PC-3 (cell line): ENCODE results near the gene TRDN. TPM values are rescaled to one million over a fixed set of nuclear protein-coding genes. Genes with fewer than 3 reads are reported as not detected.

ENCODE experiments used
- ATAC-seq: fragments of 200-7000 bp; cut with Tn5 transposase; 2 replicates; pipeline ENCODE4 v1.9.1; 2020; ENCODE audit warnings: mild to moderate bottlenecking, moderate library complexity
- BruUV-seq: library from RNA; stranded (reverse); fragments of 400-500 nt; replicated peaks from 2 replicates; lab custom pipeline; 2021; lab: Mats Ljungman, UMichigan
- CTCF ChIA-PET: fragments of 300-600 bp; sonication (Branson Sonifier 250); formaldehyde crosslinking; loops from one replicate; lab custom pipeline; 2022; ENCODE audit warnings: antibody characterized with exemption; lab: Charles Lee
- POLR2A ChIA-PET: fragments of 300-600 bp; sonication (Branson Sonifier 250); formaldehyde crosslinking; loops from one replicate; lab custom pipeline; 2022; ENCODE audit warnings: antibody characterized with exemption; ENCODE audit not compliant: unreplicated experiment; lab: Charles Lee
- DNase-seq: peaks from one replicate; pipeline ENCODE4 v3.0.0-alpha.2; 2015
- H2AFZ ChIP-seq: fragments of 300-600 bp; sonication (generic); 2 replicates; pipeline ENCODE4 v1.6.0; 2016; ENCODE audit warnings: antibody characterized with exemption, low read length
- H3F3A ChIP-seq: fragments of 300-600 bp; sonication (generic); one replicate; pipeline ENCODE4 v1.6.0; 2017; ENCODE audit warnings: antibody characterized with exemption, low read length, control low read depth, mild to moderate bottlenecking; ENCODE audit not compliant: unreplicated experiment
- H3K27ac ChIP-seq: fragments of 300-600 bp; sonication (generic); 2 replicates; pipeline ENCODE4 v1.5.1; 2016; ENCODE audit warnings: mild to moderate bottlenecking, low read length
- H3K27me3 ChIP-seq: fragments of 300-600 bp; sonication (generic); 2 replicates; pipeline ENCODE4 v1.6.1; 2016; ENCODE audit warnings: low read length, mixed read lengths
- H3K36me3 ChIP-seq: fragments of 300-600 bp; sonication (generic); 2 replicates; pipeline ENCODE4 v1.6.1; 2016; ENCODE audit warnings: low read depth, mixed run types, low read length, mixed read lengths
- H3K4me1 ChIP-seq: fragments of 300-600 bp; sonication (generic); 2 replicates; pipeline ENCODE4 v1.5.1; 2016; ENCODE audit warnings: low read length; ENCODE audit not compliant: insufficient read depth
- H3K4me2 ChIP-seq: fragments of 300-600 bp; sonication (generic); 2 replicates; pipeline ENCODE4 v1.6.0; 2016; ENCODE audit warnings: low read length
- H3K4me3 ChIP-seq: fragments of 300-600 bp; sonication (generic); 2 replicates; pipeline ENCODE4 v1.5.1; 2016; ENCODE audit warnings: mild to moderate bottlenecking, low read length, mixed read lengths
- H3K79me2 ChIP-seq: fragments of 300-600 bp; sonication (generic); 2 replicates; pipeline ENCODE4 v1.6.1; 2017; ENCODE audit warnings: low read length, mixed read lengths
- H3K9ac ChIP-seq: fragments of 300-600 bp; sonication (generic); 2 replicates; pipeline ENCODE4 v1.6.0; 2016; ENCODE audit warnings: mild to moderate bottlenecking, low read length
- H3K9me2 ChIP-seq: fragments of 300-600 bp; sonication (generic); replicated peaks from 2 replicates; pipeline ENCODE4 v1.6.1; 2016; ENCODE audit warnings: mixed run types, low read length, mixed read lengths
- H3K9me3 ChIP-seq: fragments of 300-600 bp; sonication (generic); 2 replicates; pipeline ENCODE4 v1.6.1; 2016; ENCODE audit warnings: low read length, mixed read lengths
- H4K20me1 ChIP-seq: fragments of 300-600 bp; sonication (generic); 2 replicates; pipeline ENCODE4 v1.6.1; 2016; ENCODE audit warnings: low read length, mixed read lengths
- EZH2 ChIP-seq: fragments of 300-600 bp; sonication (generic); IDR thresholded peaks from one replicate; pipeline ENCODE4 v1.6.1; 2017; ENCODE audit warnings: antibody characterized with exemption, mild to moderate bottlenecking, low read length; ENCODE audit not compliant: unreplicated experiment
- EZH2phosphoT487 ChIP-seq: fragments of 300-600 bp; sonication (generic); IDR thresholded peaks from 2 replicates; pipeline ENCODE4 v1.6.1; 2018; ENCODE audit warnings: mild to moderate bottlenecking, antibody characterized with exemption, low read length, borderline replicate concordance
- intact Hi-C: fragments of 100-400 bp; cut with micrococcal nuclease; formaldehyde crosslinking; loops from 2 replicates; pipeline ENCODE4 v1.9.0; 2023
- total RNA-seq: library from RNA; depleted of rRNA; stranded (reverse); fragments of >200 nt; gene quantifications from 2 replicates; pipeline ENCODE4 v1.2.3, GENCODE V29; 2014
- TF ChIP-seq, protein P1 (sequence below): fragments of 300-600 bp; sonication (generic); conservative IDR thresholded peaks from 2 replicates; pipeline ENCODE4 v1.5.1; 2017; ENCODE audit warnings: antibody characterized with exemption, low read depth, mild to moderate bottlenecking, low read length

TRDN gene
- total RNA-seq, 1 experiment from 2014 or later = not detected

GRCh38 chr6:123659960-123660748 lies 23.4 kb upstream of the TRDN start:
- no peak for TF ChIP-seq EZH2
- no peak for TF ChIP-seq EZH2phosphoT487
- TF ChIP-seq, protein P1, sequence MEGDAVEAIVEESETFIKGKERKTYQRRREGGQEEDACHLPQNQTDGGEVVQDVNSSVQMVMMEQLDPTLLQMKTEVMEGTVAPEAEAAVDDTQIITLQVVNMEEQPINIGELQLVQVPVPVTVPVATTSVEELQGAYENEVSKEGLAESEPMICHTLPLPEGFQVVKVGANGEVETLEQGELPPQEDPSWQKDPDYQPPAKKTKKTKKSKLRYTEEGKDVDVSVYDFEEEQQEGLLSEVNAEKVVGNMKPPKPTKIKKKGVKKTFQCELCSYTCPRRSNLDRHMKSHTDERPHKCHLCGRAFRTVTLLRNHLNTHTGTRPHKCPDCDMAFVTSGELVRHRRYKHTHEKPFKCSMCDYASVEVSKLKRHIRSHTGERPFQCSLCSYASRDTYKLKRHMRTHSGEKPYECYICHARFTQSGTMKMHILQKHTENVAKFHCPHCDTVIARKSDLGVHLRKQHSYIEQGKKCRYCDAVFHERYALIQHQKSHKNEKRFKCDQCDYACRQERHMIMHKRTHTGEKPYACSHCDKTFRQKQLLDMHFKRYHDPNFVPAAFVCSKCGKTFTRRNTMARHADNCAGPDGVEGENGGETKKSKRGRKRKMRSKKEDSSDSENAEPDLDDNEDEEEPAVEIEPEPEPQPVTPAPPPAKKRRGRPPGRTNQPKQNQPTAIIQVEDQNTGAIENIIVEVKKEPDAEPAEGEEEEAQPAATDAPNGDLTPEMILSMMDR = no peak
- DNase-seq = no peak
- H3K4me3 ChIP-seq = no peak overlapping the region
- no peak overlapping the region for H2AFZ ChIP-seq
- H3K79me2 ChIP-seq = no peaks in the 10 kb centered on the region
- no peaks in the 10 kb centered on the region for H3K36me3 ChIP-seq
- H3F3A ChIP-seq = no peaks in the 10 kb centered on the region
- no peaks in the 10 kb centered on the region for H3K9me3 ChIP-seq
- ChIA-PET POLR2A (no interaction called here), CTCF (no interaction called here)
- no peak for ATAC-seq
- no peaks in the 10 kb centered on the region for H3K9me2 ChIP-seq
- no TSS peak for BruUV-seq
- no peak overlapping the region for H3K4me2 ChIP-seq
- no peak overlapping the region for H3K27ac ChIP-seq
- no peaks in the 10 kb centered on the region for H3K27me3 ChIP-seq
- no peak overlapping the region for H3K9ac ChIP-seq
- H3K4me1 ChIP-seq = no peaks in the 10 kb centered on the region
- intact Hi-C loops = no loop called here
- no peaks in the 10 kb centered on the region for H4K20me1 ChIP-seq

- Histone ChIP-seq H2AFZ (no peak overlapping the region), H3K36me3 (no peaks in the 10 kb centered on the region), H3K9me2 (no peaks in the 10 kb centered on the region), H3K79me2 (no peaks in the 10 kb centered on the region), H3K27ac (no peak overlapping the region), H3K4me1 (no peaks in the 10 kb centered on the region), H3K9ac (no peak overlapping the region), H3K4me3 (no peak overlapping the region), H3K27me3 (no peaks in the 10 kb centered on the region), H3K9me3 (no peaks in the 10 kb centered on the region), H3K4me2 (no peak overlapping the region), H4K20me1 (no peaks in the 10 kb centered on the region), H3F3A (no peaks in the 10 kb centered on the region)
- BruUV-seq = no TSS peak
- CTCF ChIA-PET = no interaction called here
- ATAC-seq = no peak
- POLR2A ChIA-PET = no interaction called here
- TF ChIP-seq, protein P1 = no peak
- TF ChIP-seq EZH2 (no peak), EZH2phosphoT487 (no peak)
- no peak for DNase-seq
- intact Hi-C loops = no loop called here
Observed at GRCh38 chr6:123658848-123659247, 22.1 kb upstream of the TRDN start.
